OCI-LY7 (cell line): Measurements from ENCODE around the gene ARHGAP26.

Experiments used
- CTCF ChIP-seq: fragments of 200-600 bp; sonication (generic); conservative IDR thresholded peaks from 2 replicates; pipeline ENCODE4 v1.5.1; 2014; ENCODE audit warnings: mild to moderate bottlenecking, antibody characterized with exemption, low read length, moderate library complexity, mixed read lengths
- EZH2phosphoT487 ChIP-seq: fragments of 200-600 bp; sonication (generic); IDR thresholded peaks from 2 replicates; pipeline ENCODE4 v1.6.1; 2018; ENCODE audit warnings: low read depth, borderline replicate concordance, mild to moderate bottlenecking, mixed run types, antibody characterized with exemption, low read length, moderate library complexity, mixed read lengths

DNA sequence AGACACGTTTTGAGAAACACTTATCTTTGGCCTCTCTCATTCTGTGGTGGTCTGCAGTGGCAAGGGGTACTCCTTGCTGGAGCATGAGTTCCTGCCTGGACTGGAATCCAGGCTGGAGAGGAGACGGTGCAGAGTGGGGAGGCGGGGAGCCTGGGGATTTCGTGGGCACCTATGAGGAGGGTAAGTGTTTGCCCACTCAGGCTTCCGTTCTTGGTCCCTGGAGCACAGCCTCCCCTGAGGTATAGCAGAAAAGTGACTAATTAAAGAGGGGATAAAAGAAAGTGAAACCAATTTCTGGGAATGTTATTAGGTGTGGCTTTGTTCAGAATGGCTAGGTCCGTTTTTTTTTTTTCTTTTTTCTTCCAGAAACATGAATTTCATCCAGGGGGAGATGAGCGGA lies 90.8 kb downstream of the ARHGAP26 start:
- no peak for TF ChIP-seq CTCF
- no peak for TF ChIP-seq EZH2phosphoT487
